NCI-H1048 (cell line): ENCODE measurements around the gene C1orf141.
"Not testable (repeated sequence)": the region's sequence is repeated elsewhere in the genome, so short reads cannot be mapped to it uniquely, and the experiment has no call there.

ENCODE experiments used
- DNase-seq: peaks from one replicate; lab custom pipeline; 2025; lab: John Stamatoyannopoulos, UW

The C1orf141 gene

GRCh38 chr1:67134695-67135094, at the start of gene C1orf141:
Gene C1orf141, minus strand, starts transcription at chr1:67134970. Its CDS starts 7,730 bp downstream, at chr1:67127240.
- DNase-seq, result no peak

GRCh38 chr1:67175530-67176087, 40.8 kb upstream of the C1orf141 start:
- DNase-seq, result no peak

GRCh38 chr1:67174716-67175284, 40.0 kb upstream of the C1orf141 start:
- DNase-seq, result no peak

- DNase-seq, result no peak
These were observed 39.2 kb upstream of the C1orf141 start for GRCh38 chr1:67173988-67174387.

GRCh38 chr1:67171978-67172377, 37.2 kb upstream of the C1orf141 start:
- DNase-seq, result no peak

- no peak for DNase-seq
These were observed 36.8 kb upstream of the C1orf141 start for GRCh38 chr1:67171574-67171955.

- no peak for DNase-seq
These were observed 36.2 kb upstream of the C1orf141 start for GRCh38 chr1:67170751-67171573.

- no peak for DNase-seq
These were observed 35.2 kb upstream of the C1orf141 start for GRCh38 chr1:67169932-67170331.

GRCh38 chr1:67169496-67169895, 34.7 kb upstream of the C1orf141 start:
- no peak for DNase-seq

- DNase-seq, result no peak
These were observed 31.4 kb upstream of the C1orf141 start, which contains the start of gene IL23R for GRCh38 chr1:67166196-67166595. Gene IL23R, plus strand, starts transcription at chr1:67166454. Its CDS starts 1,667 bp downstream, at chr1:67168121.

- DNase-seq, result no peak
These were observed 30.8 kb upstream of the C1orf141 start for GRCh38 chr1:67165468-67166041.

GRCh38 chr1:67162954-67163353, 28.2 kb upstream of the C1orf141 start:
- DNase-seq, result no peak

GRCh38 chr1:67159233-67159632, 24.5 kb upstream of the C1orf141 start:
- DNase-seq, result no peak

- no peak for DNase-seq
These were observed 23.6 kb upstream of the C1orf141 start for GRCh38 chr1:67158401-67158800.

- no peak for DNase-seq
These were observed 16.2 kb upstream of the C1orf141 start for GRCh38 chr1:67150931-67151330.

GRCh38 chr1:67149179-67149770, 14.5 kb upstream of the C1orf141 start:
- DNase-seq, result no peak

- DNase-seq, result no peak
These were observed 13.9 kb upstream of the C1orf141 start for GRCh38 chr1:67148516-67149178.

GRCh38 chr1:67147973-67148372, 13.2 kb upstream of the C1orf141 start:
- DNase-seq, result not testable (repeated sequence)

- DNase-seq, result no peak
These were observed 11.8 kb upstream of the C1orf141 start for GRCh38 chr1:67146539-67146938.

GRCh38 chr1:67146101-67146500, 11.3 kb upstream of the C1orf141 start:
- no peak for DNase-seq

- no peak for DNase-seq
These were observed 9.9 kb upstream of the C1orf141 start for GRCh38 chr1:67144696-67145095.

GRCh38 chr1:67143966-67144365, 9.2 kb upstream of the C1orf141 start:
- DNase-seq, result no peak
